HL-60 (cell line): ENCODE measurements around the gene SHLD1.
A peak's percentile ranks its signal among the peaks of the same experiment; 100 is the strongest.

Source experiments
- GABPA ChIP-seq: IDR thresholded peaks from 2 replicates; pipeline ENCODE4 v1.6.1; 2012; ENCODE audit warnings: low read depth
- POLR2AphosphoS5 ChIP-seq: IDR thresholded peaks from 2 replicates; pipeline ENCODE4 v1.6.1; 2012; ENCODE audit warnings: low read depth
- SPI1 ChIP-seq: IDR thresholded peaks from 2 replicates; pipeline ENCODE4 v1.6.1; 2012; ENCODE audit warnings: low read depth, mild to moderate bottlenecking, borderline replicate concordance
- TF ChIP-seq, protein P1 (sequence below): IDR thresholded peaks from one replicate; pipeline ENCODE4 v1.5.1; 2011; ENCODE audit warnings: low read length, control low read depth, inconsistent platforms; ENCODE audit not compliant: insufficient read depth
- TF ChIP-seq, protein P2 (sequence below): IDR thresholded peaks from 2 replicates; pipeline ENCODE4 v1.6.1; 2012; ENCODE audit warnings: low read depth; ENCODE audit not compliant: insufficient replicate concordance

DNA sequence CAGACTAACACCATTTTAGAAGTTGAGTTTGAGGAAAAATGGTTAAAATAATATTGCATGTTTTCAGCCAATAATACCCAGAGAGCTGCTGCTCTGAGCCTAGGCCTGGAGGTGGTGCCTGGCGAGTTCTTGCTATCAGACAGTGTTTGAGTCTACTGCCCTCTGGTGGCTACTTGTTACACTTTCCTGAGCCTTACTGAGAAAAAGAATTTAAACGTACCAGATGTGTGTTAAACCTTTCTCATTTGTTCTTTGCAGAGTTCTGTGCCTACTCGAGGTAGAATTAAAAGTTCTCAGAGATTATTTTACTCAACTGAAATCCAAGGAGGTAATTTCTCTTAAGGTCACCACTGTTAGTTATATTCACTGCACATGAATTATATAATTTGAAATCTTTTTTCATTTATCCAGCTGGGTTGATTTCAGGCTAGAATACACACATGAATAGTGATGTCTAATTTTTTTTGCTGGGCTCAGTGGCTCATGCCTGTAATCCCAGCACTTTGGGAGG is 38.2 kb downstream of the SHLD1 start:
- TF ChIP-seq, protein P1, sequence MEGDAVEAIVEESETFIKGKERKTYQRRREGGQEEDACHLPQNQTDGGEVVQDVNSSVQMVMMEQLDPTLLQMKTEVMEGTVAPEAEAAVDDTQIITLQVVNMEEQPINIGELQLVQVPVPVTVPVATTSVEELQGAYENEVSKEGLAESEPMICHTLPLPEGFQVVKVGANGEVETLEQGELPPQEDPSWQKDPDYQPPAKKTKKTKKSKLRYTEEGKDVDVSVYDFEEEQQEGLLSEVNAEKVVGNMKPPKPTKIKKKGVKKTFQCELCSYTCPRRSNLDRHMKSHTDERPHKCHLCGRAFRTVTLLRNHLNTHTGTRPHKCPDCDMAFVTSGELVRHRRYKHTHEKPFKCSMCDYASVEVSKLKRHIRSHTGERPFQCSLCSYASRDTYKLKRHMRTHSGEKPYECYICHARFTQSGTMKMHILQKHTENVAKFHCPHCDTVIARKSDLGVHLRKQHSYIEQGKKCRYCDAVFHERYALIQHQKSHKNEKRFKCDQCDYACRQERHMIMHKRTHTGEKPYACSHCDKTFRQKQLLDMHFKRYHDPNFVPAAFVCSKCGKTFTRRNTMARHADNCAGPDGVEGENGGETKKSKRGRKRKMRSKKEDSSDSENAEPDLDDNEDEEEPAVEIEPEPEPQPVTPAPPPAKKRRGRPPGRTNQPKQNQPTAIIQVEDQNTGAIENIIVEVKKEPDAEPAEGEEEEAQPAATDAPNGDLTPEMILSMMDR = peak; percentile 59
- TF ChIP-seq, protein P2, sequence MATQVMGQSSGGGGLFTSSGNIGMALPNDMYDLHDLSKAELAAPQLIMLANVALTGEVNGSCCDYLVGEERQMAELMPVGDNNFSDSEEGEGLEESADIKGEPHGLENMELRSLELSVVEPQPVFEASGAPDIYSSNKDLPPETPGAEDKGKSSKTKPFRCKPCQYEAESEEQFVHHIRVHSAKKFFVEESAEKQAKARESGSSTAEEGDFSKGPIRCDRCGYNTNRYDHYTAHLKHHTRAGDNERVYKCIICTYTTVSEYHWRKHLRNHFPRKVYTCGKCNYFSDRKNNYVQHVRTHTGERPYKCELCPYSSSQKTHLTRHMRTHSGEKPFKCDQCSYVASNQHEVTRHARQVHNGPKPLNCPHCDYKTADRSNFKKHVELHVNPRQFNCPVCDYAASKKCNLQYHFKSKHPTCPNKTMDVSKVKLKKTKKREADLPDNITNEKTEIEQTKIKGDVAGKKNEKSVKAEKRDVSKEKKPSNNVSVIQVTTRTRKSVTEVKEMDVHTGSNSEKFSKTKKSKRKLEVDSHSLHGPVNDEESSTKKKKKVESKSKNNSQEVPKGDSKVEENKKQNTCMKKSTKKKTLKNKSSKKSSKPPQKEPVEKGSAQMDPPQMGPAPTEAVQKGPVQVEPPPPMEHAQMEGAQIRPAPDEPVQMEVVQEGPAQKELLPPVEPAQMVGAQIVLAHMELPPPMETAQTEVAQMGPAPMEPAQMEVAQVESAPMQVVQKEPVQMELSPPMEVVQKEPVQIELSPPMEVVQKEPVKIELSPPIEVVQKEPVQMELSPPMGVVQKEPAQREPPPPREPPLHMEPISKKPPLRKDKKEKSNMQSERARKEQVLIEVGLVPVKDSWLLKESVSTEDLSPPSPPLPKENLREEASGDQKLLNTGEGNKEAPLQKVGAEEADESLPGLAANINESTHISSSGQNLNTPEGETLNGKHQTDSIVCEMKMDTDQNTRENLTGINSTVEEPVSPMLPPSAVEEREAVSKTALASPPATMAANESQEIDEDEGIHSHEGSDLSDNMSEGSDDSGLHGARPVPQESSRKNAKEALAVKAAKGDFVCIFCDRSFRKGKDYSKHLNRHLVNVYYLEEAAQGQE = no peak
- TF ChIP-seq POLR2AphosphoS5 (no peak), GABPA (no peak), SPI1 (no peak)
